ENCODE data around the gene BDKRB2. TPM values are rescaled to one million over a fixed set of nuclear protein-coding genes. Genes with fewer than 3 reads are reported as not detected.

The BDKRB2 gene
- total RNA-seq, 1 donor from 2014 or later = 3.2 TPM

GRCh38 chr14:96189281-96189711 lies 15.3 kb upstream of the BDKRB2 start:
- TF ChIP-seq CTCF (IDR thresholded peaks at IDR 0.05; ENCODE audit: insufficient read depth, low read length, severe bottlenecking) = no peak
- FAIRE-seq (no peak), DNase-seq (ENCODE audit: low read depth) (peak; percentile 21)
- no peak overlapping the region for H3K4me3 ChIP-seq (ENCODE audit: low read depth, low read length)
- peaks cover 1% of the 10 kb centered on the region for H3K27me3 ChIP-seq (ENCODE audit: control insufficient read depth, insufficient read depth, low read length)
- no peaks in the 10 kb centered on the region for H3K36me3 ChIP-seq (ENCODE audit: control insufficient read depth, insufficient read depth, low read length)

GRCh38 chr14:96191353-96191752 lies 13.3 kb upstream of the BDKRB2 start:
- Histone ChIP-seq H3K27me3 (ENCODE audit: control insufficient read depth, insufficient read depth, low read length) (peaks cover 1% of the 10 kb centered on the region), H3K4me3 (ENCODE audit: low read depth, low read length) (no peak overlapping the region), H3K36me3 (ENCODE audit: control insufficient read depth, insufficient read depth, low read length) (no peaks in the 10 kb centered on the region)
- TF ChIP-seq CTCF (IDR thresholded peaks at IDR 0.05; ENCODE audit: insufficient read depth, low read length, severe bottlenecking) = no peak
- DNase-seq (ENCODE audit: low read depth) = no peak
- no peak for FAIRE-seq

GRCh38 chr14:96191841-96192462 lies 12.7 kb upstream of the BDKRB2 start:
- DNase-seq (ENCODE audit: low read depth) = no peak
- H3K36me3 ChIP-seq (ENCODE audit: control insufficient read depth, insufficient read depth, low read length) = no peaks in the 10 kb centered on the region
- no peak for TF ChIP-seq CTCF (IDR thresholded peaks at IDR 0.05; ENCODE audit: insufficient read depth, low read length, severe bottlenecking)
- FAIRE-seq = no peak
- H3K4me3 ChIP-seq (ENCODE audit: low read depth, low read length) = no peak overlapping the region
- H3K27me3 ChIP-seq (ENCODE audit: control insufficient read depth, insufficient read depth, low read length) = no peaks in the 10 kb centered on the region

- H3K36me3 ChIP-seq (ENCODE audit: control insufficient read depth, insufficient read depth, low read length) = no peaks in the 10 kb centered on the region
- FAIRE-seq (no peak), DNase-seq (ENCODE audit: low read depth) (no peak)
- H3K27me3 ChIP-seq (ENCODE audit: control insufficient read depth, insufficient read depth, low read length) = no peaks in the 10 kb centered on the region
- H3K4me3 ChIP-seq (ENCODE audit: low read depth, low read length) = no peak overlapping the region
- TF ChIP-seq CTCF (IDR thresholded peaks at IDR 0.05; ENCODE audit: insufficient read depth, low read length, severe bottlenecking) = no peak
These were observed 11.4 kb upstream of the BDKRB2 start for GRCh38 chr14:96192975-96193805.

GRCh38 chr14:96194262-96194656 lies 10.4 kb upstream of the BDKRB2 start:
- no peak for TF ChIP-seq CTCF (IDR thresholded peaks at IDR 0.05; ENCODE audit: insufficient read depth, low read length, severe bottlenecking)
- no peaks in the 10 kb centered on the region for H3K36me3 ChIP-seq (ENCODE audit: control insufficient read depth, insufficient read depth, low read length)
- FAIRE-seq = no peak
- no peak overlapping the region for H3K4me3 ChIP-seq (ENCODE audit: low read depth, low read length)
- DNase-seq (ENCODE audit: low read depth) = no peak
- no peaks in the 10 kb centered on the region for H3K27me3 ChIP-seq (ENCODE audit: control insufficient read depth, insufficient read depth, low read length)
